Measurements from ENCODE around the gene UNC50.

The UNC50 gene

GRCh38 chr2:98608116-98608961 is at the start of gene UNC50, which contains the start of gene COA5:
Gene UNC50, plus strand, starts transcription at chr2:98608589. Its CDS starts 1,171 bp downstream, at chr2:98609760.
Gene COA5, minus strand, starts transcription at chr2:98608512. Its CDS starts 107 bp downstream, at chr2:98608405.
- DNase-seq, result peak; percentile 82 to 89

GRCh38 chr2:98558852-98559530 is 49.4 kb upstream of the UNC50 start:
- DNase-seq, result no peak

- DNase-seq, result no peak
Observed at GRCh38 chr2:98559581-98559980, 48.8 kb upstream of the UNC50 start.

- DNase-seq, result no peak
Observed at GRCh38 chr2:98560256-98560771, 48.1 kb upstream of the UNC50 start.

GRCh38 chr2:98561018-98561417 is 47.4 kb upstream of the UNC50 start:
- no peak for DNase-seq

- DNase-seq, result no peak
Observed at GRCh38 chr2:98561902-98562695, 46.3 kb upstream of the UNC50 start.

- DNase-seq, result no peak
Observed at GRCh38 chr2:98563394-98563793, 45.0 kb upstream of the UNC50 start.

- no peak for DNase-seq
Observed at GRCh38 chr2:98564541-98565132, 43.8 kb upstream of the UNC50 start.

GRCh38 chr2:98565286-98565860 is 43.0 kb upstream of the UNC50 start:
- DNase-seq, result no peak

GRCh38 chr2:98565941-98566340 is 42.4 kb upstream of the UNC50 start:
- DNase-seq, result no peak

GRCh38 chr2:98568161-98568956 is 40.0 kb upstream of the UNC50 start:
- DNase-seq, result no peak

- peak; percentile 69 to 72 for DNase-seq
Observed at GRCh38 chr2:98569197-98569793, 39.1 kb upstream of the UNC50 start.

GRCh38 chr2:98569915-98570314 is 38.5 kb upstream of the UNC50 start:
- no peak for DNase-seq

GRCh38 chr2:98570356-98570755 is 38.0 kb upstream of the UNC50 start:
- no peak for DNase-seq

GRCh38 chr2:98571121-98571701 is 37.2 kb upstream of the UNC50 start:
- no peak for DNase-seq

- no peak for DNase-seq
Observed at GRCh38 chr2:98571796-98572195, 36.6 kb upstream of the UNC50 start.

GRCh38 chr2:98572211-98572610 is 36.2 kb upstream of the UNC50 start:
- no peak for DNase-seq

GRCh38 chr2:98572676-98573075 is 35.7 kb upstream of the UNC50 start:
- DNase-seq, result no peak

GRCh38 chr2:98573426-98573825 is 35.0 kb upstream of the UNC50 start:
- no peak for DNase-seq

- DNase-seq, result no peak
Observed at GRCh38 chr2:98576666-98577312, 31.6 kb upstream of the UNC50 start.

All from activated CD4-positive, alpha-beta T cell treated with anti-CD3 and anti-CD28 coated beads for 4 hours (primary cell).